Cardiac fibroblast (primary cell): Measurements from ENCODE around the gene PPP6R2.
A peak's percentile ranks its signal among the peaks of the same experiment; 100 is the strongest.

Experiments used
- DNase-seq, 2 donors: peaks; one replicate each; pipeline versions ENCODE4 v3.0.0 to v3.0.0-alpha.2; 2010; ENCODE audit warnings: low read depth in 2 of 2
- H3K4me3 ChIP-seq, 2 donors: replicated peaks in 1 of 2; 1 replicate in 1 of 2; 2 replicates in 1 of 2; pipeline ENCODE4 v1.5.1; 2011; ENCODE audit warnings: low read depth in 2 of 2, low read length in 2 of 2, mild to moderate bottlenecking in 2 of 2, moderate library complexity in 1 of 2
- TF ChIP-seq, protein P1 (sequence below): IDR thresholded peaks from one replicate; pipeline ENCODE4 v1.5.1; 2011; ENCODE audit warnings: low read depth, mild to moderate bottlenecking, low read length, inconsistent platforms

Gene PPP6R2

DNA sequence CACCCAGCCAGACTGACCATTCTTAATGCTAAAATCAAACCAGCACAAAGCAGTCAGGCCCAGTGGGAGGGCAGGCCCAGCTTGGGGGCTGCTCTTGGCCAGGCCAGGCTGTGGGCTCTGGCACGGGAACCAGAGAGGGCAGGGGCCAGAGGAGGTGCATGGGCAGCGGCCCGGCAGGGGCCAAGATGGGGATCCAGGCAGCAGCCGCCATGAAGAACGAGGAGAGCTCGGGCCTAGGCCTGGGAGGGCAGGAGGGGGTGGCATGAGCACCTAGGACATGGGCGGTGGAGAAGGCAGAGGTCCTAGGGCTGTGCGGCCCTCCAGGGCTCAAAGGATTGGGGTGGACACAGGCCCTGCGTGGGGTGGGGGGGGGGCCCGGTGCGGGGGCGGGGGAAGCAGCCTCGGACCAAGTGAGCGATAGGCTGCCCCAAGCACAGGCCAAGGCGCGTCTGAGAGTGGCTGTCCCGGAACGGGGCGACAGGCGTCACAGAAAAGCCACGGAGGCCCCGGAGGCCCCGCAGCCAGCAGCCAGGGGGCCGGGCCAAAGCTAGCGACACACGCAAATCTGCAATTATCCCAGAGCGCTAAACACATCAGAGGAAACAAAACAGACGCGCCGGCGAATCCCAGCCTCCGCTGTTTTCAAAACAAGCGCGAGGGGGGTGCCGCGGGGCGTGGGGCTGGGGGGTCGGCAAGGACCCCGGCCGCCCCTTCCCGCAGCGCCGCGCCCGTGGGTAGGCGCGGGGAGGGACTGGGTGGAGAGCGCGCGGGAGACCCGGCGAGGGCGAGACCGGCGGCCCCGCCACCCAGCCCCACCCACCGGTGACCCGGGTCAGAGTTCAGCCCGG lies 44.0 kb upstream of the PPP6R2 start:
- no peak overlapping the region for H3K4me3 ChIP-seq
- TF ChIP-seq, protein P1, sequence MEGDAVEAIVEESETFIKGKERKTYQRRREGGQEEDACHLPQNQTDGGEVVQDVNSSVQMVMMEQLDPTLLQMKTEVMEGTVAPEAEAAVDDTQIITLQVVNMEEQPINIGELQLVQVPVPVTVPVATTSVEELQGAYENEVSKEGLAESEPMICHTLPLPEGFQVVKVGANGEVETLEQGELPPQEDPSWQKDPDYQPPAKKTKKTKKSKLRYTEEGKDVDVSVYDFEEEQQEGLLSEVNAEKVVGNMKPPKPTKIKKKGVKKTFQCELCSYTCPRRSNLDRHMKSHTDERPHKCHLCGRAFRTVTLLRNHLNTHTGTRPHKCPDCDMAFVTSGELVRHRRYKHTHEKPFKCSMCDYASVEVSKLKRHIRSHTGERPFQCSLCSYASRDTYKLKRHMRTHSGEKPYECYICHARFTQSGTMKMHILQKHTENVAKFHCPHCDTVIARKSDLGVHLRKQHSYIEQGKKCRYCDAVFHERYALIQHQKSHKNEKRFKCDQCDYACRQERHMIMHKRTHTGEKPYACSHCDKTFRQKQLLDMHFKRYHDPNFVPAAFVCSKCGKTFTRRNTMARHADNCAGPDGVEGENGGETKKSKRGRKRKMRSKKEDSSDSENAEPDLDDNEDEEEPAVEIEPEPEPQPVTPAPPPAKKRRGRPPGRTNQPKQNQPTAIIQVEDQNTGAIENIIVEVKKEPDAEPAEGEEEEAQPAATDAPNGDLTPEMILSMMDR: no peak
- DNase-seq: no peak

DNA sequence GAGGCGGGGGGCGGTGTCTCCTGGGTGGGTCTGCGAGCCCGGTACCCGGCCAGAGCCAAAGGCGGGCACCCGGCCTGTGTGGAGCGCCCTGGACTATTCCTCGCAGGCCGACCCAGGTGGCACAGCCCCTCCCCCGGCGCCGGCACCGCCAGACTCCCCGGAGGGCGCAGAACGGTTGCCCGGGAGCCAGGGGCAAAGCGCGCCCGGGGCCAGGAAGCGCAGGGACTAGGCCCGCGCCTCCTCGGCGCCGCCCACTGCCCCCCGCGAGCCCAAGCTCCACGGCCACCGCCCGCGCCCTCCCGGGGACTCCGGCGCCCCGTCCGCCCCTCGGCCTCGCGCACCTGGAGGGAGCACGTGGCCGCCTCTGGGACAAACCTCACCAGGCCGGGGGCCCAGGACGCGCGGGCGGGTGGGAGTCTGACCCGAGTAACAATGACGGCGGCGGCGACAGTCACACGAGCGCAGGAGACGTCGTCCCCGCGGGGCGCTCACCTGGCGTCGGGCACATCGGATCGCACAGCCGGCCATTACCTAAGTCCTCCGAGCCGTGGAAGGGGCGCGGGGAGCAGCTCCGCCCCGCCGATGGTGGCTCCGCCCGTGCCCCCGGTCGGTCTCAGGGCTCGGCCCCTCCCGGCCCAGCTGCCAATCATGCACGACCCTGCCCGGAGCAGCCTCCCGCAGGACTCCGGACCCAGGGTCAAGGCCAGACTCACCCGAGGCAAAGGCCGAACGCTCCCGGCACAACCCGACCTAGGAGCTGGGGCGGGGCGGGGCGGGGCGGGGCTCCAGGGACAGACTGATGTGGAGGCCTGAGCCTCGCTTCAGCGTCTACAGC lies 43.1 kb upstream of the PPP6R2 start:
- no peak overlapping the region for H3K4me3 ChIP-seq
- TF ChIP-seq, protein P1: no peak
- no peak for DNase-seq

DNA sequence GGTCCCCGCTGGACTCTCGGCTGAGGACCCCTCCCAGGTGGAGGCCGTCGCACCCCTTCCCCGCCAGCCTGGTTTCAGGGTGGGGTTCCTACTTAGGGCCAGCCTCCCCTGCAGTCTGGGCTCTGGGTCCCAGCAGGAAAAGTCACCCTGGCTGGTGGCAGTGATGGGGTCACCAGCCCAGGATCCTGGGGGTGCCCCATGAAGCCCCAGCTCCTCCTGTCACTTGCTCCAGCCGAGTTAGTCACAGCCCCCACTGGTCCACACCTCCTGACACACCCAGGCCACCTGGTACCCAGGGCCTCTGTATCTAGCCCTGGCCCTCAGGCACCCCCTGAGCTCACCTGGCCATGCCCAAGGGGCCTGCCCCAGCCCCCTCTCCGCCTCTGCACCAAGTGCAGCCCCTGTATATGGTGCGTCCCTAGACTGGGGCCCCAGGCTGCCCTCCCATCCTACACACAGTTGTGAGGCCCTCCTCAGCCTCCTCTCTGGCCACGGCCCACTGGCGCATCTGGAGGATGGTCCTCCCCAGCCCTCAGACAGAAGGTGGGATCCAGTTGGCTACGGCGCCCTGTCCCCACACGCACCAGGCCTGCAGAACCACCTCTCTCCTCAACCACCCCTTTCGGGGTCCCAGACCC lies 42.4 kb upstream of the PPP6R2 start:
- TF ChIP-seq, protein P1: no peak
- DNase-seq: no peak
- H3K4me3 ChIP-seq: peak overlapping the region in 1 of 2 donors; percentile 3

GRCh38 chr22:50301581-50301991 lies 41.5 kb upstream of the PPP6R2 start:
- peak in 1 of 2 donors; percentile 52 for DNase-seq
- TF ChIP-seq, protein P1: no peak
- H3K4me3 ChIP-seq: no peak overlapping the region

DNA sequence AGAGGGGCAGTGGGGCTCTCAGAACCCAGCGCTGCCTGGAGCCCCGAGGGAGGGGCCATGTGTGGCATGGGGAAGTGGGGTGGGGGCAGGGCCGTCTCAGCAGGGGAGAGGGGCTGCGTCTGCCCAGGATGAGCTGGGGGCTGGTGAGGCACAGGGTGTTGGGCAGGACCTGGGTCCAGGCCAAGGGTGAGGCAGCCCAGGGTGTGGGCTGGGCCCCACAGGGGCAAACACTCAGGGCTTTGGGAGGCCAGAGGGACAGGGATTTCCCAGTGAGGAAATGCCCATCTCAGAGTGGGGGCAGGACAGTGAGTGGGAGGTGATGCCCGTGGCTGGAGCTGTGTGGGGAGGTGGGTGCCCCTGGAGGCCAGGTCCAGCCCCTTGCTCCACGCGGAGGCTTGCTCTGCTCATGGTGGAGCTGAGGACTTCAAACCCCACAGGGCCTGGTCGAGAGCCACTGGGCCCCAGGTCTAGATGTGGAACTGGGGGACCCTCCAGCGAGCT lies 41.0 kb upstream of the PPP6R2 start:
- no peak overlapping the region for H3K4me3 ChIP-seq
- TF ChIP-seq, protein P1: no peak

DNA sequence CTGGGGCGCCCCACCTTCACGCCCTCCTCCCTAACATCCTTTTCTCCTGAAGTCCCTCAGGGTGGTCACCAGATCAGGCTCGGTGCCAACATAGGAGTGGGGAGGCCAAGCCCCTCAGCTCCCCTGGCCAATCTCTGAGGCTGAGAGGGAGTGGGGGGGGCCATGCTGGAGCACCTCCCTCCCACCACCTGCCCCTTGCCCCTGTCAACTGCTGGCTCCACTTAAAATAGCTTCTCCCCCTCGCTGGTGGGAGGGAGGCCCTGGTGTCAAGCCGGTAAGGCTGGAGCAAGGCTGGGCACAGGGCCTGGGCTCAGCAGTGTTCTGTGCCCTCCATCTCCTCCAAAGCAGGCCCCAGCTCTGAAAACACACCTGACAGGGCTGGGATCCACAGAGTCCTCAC lies 40.6 kb upstream of the PPP6R2 start:
- TF ChIP-seq, protein P1: no peak
- no peak for DNase-seq
- H3K4me3 ChIP-seq: no peak overlapping the region

More for the DNA sequence above, 41.0 kb upstream of the PPP6R2 start:
- DNase-seq: peak in 1 of 2 donors; percentile 50
